ENCODE measurements around the gene PHF3.
"Not testable (repeated sequence)": the region's sequence is repeated elsewhere in the genome, so short reads cannot be mapped to it uniquely, and the experiment has no call there.

PHF3 gene

GRCh38 chr6:63716169-63716568 is 80.6 kb downstream of the PHF3 start:
- DNase-seq: no peak

DNA sequence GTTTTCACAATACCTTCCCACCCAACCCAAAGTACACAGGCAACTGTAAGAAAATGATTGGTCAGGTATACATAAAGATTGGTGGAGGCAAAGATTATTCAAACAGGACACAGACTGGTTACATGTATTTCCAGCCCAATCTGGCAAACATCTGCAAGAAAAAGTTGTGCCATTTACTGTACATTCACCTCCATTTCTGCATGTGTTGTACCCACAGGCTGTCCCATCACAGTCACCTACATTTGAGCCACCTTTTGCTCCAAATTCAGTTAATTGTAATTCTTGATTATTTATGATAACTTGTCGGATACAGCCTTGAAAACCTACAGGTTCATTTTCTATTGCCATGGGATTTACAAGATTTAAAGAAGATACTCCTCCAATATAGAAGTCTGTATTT is 85.6 kb downstream of the PHF3 start:
- no peak for DNase-seq

DNA sequence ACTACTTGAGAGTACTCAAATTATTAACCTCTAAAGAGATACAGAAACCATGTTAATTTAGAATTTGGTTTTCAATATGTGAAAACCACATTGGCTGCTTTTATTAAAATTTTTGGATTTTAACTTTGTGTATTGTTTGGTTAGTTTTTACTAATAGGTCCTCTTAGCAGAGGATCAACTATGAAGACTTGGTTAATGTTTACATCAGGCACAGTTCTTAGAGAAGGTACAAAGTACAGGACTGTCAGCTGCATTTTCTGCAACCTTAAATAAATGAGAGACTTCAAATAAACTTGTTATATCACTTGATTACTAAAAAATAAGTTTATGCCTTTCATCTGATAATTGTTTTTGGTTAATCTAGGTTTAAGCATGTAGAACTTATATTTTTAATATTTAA is 89.1 kb downstream of the PHF3 start:
- no peak for DNase-seq

DNA sequence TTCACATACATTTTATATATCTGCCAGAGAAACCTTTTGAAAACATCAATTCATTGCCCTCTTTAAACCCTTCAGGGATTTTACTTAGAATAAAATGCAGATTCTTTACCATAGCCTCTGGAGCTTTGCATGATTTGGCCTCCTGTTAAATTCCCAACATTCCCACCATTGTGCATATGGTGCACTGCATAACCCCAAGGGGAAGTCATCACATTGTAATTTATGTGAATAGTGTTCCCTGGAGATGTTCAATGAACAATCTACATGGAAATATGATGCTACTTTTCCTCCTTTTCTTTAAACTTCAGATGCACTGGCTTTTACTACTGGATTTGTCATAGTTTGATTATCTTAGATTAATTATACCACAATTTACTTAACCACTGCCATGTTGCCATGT is 94.7 kb downstream of the PHF3 start:
- no peak for DNase-seq

DNA sequence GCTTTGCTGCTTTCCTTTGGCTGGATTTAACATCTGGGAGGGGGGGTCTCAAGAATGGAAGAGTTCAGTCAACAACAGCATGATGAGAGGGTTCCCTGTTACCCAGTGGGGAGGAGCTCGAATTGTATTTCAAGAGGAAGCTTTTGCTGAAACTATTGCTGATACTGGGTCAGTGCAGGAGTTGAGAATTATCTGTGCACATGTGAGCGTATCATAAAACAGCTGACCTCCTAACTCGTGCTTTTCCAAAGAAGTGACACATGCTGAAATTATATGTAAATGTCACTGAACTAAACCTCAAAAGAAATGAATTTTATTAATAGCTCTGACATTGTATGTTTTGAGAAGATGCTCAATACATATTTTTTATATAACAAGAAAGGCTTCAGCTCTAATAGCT is 96.3 kb downstream of the PHF3 start:
- DNase-seq: no peak

DNA sequence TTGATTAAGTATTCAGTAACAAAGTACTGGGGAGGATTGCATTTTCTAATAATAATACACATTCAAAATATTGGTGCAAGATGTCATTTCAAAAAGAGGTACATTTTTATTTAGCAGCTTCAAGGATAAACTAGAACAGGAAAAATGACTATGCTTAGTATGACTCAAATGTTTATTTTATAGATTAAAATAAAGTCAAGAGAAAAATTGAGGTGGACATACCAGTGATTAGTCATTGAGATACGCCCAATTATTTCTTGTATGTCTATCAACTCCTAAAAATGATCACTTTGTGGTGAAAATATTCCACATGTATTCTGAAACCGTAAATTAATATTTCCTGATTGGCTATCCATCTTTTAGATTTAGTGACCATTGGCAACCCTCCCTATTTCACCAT is 96.7 kb downstream of the PHF3 start:
- no peak for DNase-seq

GRCh38 chr6:63734923-63735322 is 99.3 kb downstream of the PHF3 start:
- DNase-seq: no peak

DNA sequence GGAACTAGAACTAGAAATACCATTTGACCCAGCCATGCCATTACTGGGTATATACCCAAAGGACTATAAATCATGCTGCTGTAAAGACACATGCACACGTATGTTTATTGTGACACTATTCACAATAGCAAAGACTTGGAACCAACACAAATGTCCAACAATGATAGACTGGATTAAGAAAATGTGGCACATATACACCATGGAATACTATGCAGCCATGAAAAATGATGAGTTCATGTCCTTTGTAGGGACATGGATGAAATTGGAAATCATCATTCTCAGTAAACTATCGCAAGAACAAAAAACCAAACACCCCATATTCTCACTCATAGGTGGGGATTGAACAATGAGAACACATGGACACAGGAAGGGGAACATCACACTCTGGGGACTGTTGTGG is 102.6 kb downstream of the PHF3 start:
- not testable (repeated sequence) for DNase-seq

GRCh38 chr6:63739094-63739687 is 103.6 kb downstream of the PHF3 start:
- DNase-seq: peak; percentile 17

- no peak for DNase-seq
Observed at GRCh38 chr6:63740709-63741108, 105.1 kb downstream of the PHF3 start.

DNA sequence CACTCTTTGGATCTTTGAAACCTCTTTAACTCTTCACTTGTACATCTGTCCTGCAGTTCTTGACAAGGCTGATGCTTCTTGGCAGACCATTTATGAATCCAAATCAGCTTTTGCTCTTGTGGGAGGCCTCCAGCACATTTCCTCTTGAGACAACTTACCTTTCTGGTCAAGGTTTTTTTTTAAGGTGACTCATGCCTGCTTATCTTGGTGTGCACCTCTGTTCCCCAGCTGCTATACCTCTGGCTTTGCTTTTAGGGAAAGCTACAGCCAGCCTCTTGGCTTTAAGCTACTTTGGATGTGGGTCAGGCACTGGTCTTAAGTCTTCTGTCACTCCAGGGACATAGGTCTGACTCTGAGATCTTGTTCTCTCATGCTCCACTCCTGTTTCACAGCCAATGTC is 106.5 kb downstream of the PHF3 start:
- no peak for DNase-seq

DNA sequence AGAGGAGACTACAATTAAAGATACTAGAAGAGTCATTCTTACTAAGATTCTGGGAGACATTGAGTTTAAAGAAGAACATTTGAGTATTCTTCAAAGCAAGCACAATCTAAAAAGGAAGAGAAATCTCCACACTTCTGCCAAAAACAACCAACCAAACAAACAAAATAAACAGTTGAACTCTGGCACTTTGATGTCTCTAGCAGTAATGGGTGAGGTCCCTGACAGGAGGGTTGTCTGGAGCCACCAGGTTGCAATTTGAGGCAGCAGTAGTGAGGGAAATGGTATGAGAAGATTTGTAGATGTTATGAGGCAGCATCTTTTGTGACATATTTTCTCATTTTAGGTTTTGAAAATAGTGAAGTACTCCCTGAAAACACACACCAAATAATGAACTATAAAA is 108.1 kb downstream of the PHF3 start:
- no peak for DNase-seq

DNA sequence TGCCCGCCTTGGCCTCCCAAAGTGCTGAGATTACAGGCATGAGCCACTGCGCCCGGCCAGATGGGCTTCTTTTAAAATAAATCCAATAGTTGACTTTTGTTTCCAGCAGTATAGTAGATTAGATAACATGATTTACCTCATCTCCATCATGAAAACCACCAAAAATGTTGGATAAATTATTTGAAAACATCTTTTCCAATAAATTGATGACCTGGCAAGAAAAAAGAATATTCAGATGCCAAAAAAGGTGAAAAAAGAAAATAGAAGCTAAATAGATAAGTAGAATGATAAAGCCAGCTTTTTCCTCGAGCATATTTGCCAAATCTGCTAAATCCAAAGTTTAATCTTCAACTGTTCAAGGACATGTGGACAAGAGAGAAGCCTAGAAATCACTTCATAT is 109.2 kb downstream of the PHF3 start:
- no peak for DNase-seq

DNA sequence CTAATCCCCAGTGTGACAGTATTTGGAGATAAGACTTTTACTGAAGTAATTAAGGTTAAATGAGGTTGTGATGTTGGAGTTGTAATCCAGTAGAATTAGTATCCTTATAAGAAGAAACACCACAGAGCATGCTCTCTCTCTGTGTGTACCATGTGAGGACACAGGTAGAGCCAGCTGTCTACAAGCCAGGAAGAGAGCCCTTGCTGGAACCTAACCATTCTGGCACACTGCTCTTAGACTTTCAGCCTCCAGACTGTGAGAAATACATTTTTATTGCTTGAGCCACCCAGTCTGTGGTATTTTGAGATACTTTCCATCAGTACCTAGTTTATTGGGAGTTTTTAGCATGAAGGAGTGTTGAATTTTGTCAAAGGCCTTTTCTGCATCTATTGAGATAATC is 110.2 kb downstream of the PHF3 start:
- no peak for DNase-seq

- DNase-seq: no peak
Observed at GRCh38 chr6:63750400-63750799, 114.8 kb downstream of the PHF3 start.

DNA sequence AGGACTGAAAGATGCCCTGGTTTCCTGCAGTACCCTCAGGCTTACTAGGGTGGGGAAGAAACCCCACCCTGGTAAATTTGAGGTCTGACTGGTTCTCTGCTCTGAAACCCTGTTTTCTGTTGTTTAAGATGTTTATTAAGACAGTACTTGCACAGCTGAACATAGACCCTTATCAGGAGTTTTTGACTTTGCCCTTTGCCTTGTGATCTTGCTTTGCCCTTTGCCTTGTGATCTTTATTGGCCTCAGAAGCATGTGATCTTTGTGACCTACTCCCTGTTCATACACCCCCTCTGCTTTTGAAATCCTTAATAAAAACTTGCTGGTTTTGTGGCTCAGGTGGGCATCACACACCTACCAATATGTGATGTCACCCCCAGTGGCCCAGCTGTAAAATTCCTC is 121.7 kb downstream of the PHF3 start:
- not testable (repeated sequence) for DNase-seq

GRCh38 chr6:63757826-63758225 is 122.2 kb downstream of the PHF3 start:
- no peak for DNase-seq

GRCh38 chr6:63759605-63760105 is 124.1 kb downstream of the PHF3 start:
- no peak for DNase-seq

- DNase-seq: no peak
Observed at GRCh38 chr6:63760199-63760598, 124.6 kb downstream of the PHF3 start.

- DNase-seq: peak; percentile 53
Observed at GRCh38 chr6:63764318-63764916, 128.8 kb downstream of the PHF3 start.
